ENCODE data around the gene MATN3.

MATN3 gene

GRCh38 chr2:20019747-20020146 lies 7.3 kb upstream of the MATN3 start:
- POLR2A ChIA-PET (ENCODE audit: low non-redundant PET): no interaction called here
- no peak for DNase-seq (ENCODE audit: low spot score)
- H3K27ac ChIP-seq: no peak overlapping the region
- TF ChIP-seq CTCF (conservative IDR thresholded peaks at IDR 0.05; ENCODE audit: low read depth): no peak
- CTCF ChIA-PET: no interaction called here

GRCh38 chr2:20018601-20019152 lies 6.2 kb upstream of the MATN3 start:
- TF ChIP-seq CTCF (conservative IDR thresholded peaks at IDR 0.05; ENCODE audit: low read depth): no peak
- no peak overlapping the region for H3K27ac ChIP-seq
- DNase-seq (ENCODE audit: low spot score): no peak
- CTCF ChIA-PET: no interaction called here
- POLR2A ChIA-PET (ENCODE audit: low non-redundant PET): no interaction called here

GRCh38 chr2:20016346-20016745 lies 3.9 kb upstream of the MATN3 start:
- no peak overlapping the region for H3K27ac ChIP-seq
- CTCF ChIA-PET: interaction anchor here (0.7 to 2.0 kb wide), 5 partner anchors 21 to 82 kb away, joined by 3 to 9 read pairs (median 4); no protein-coding TSS in a partner anchor
- no peak for DNase-seq (ENCODE audit: low spot score)
- POLR2A ChIA-PET (ENCODE audit: low non-redundant PET): no interaction called here
- no peak for TF ChIP-seq CTCF (conservative IDR thresholded peaks at IDR 0.05; ENCODE audit: low read depth)

GRCh38 chr2:20015482-20016083 lies 3.1 kb upstream of the MATN3 start:
- ChIA-PET POLR2A (ENCODE audit: low non-redundant PET) (no interaction called here), CTCF (interaction anchor here (0.6 to 2.0 kb wide), 12 partner anchors 10 to 860 kb away, joined by 3 to 9 read pairs (median 4); no protein-coding TSS in a partner anchor)
- H3K27ac ChIP-seq: no peak overlapping the region
- no peak; the same call in none of the 2 replicates for TF ChIP-seq CTCF (conservative IDR thresholded peaks at IDR 0.05; ENCODE audit: low read depth)
- DNase-seq (ENCODE audit: low spot score): peak; percentile 25

- CTCF ChIA-PET: interaction anchor here (0.6 to 1.1 kb wide), 3 partner anchors 58 to 322 kb away, joined by 4 read pairs; no protein-coding TSS in a partner anchor
- POLR2A ChIA-PET (ENCODE audit: low non-redundant PET): no interaction called here
- peak overlapping the region; percentile 63 for H3K27ac ChIP-seq
- no peak for TF ChIP-seq CTCF (conservative IDR thresholded peaks at IDR 0.05; ENCODE audit: low read depth)
- DNase-seq (ENCODE audit: low spot score): no peak
These were observed 820 bp upstream of the MATN3 start for GRCh38 chr2:20013126-20013849.

- no peak overlapping the region; the same call in 1 of the 2 replicates for H3K27ac ChIP-seq
- DNase-seq (ENCODE audit: low spot score): no peak
- no peak for TF ChIP-seq CTCF (conservative IDR thresholded peaks at IDR 0.05; ENCODE audit: low read depth)
- CTCF ChIA-PET: interaction anchor here (1.1 kb wide), 1 partner anchor 56 kb away, joined by 4 read pairs; no protein-coding TSS in a partner anchor
- POLR2A ChIA-PET (ENCODE audit: low non-redundant PET): no interaction called here
These were observed 511 bp downstream of the MATN3 start for GRCh38 chr2:20012032-20012281.
